T47D (cell line): ENCODE results near the gene YTHDC1.

ENCODE experiments used
- DNase-seq, 2 experiments: peaks; one replicate each; pipeline versions ENCODE4 v3.0.0 to v3.0.0-alpha.2; 2011 to 2012; ENCODE audit warnings: low read depth in 1 of 2, low spot score in 1 of 2
- JUND ChIP-seq: IDR thresholded peaks from 2 replicates; pipeline ENCODE4 v1.6.1; 2012; ENCODE audit warnings: low read depth
- in situ Hi-C: cut with HindIII; loops from 2 replicates; pipeline ENCODE4 v1.10.0; 2016; ENCODE audit warnings: low sequenced_read_pairs, low pct_unique_long_range_greater_than_20kb

The YTHDC1 gene

GRCh38 chr4:68347845-68348244 lies 2.0 kb downstream of the YTHDC1 start:
- DNase-seq: no peak
- no peak for TF ChIP-seq JUND
- in situ Hi-C loops: no loop called here

- no peak for TF ChIP-seq JUND
- DNase-seq: peak in 1 of 2 experiments; percentile 52
- in situ Hi-C loops: no loop called here
Measured at GRCh38 chr4:68346461-68346860, 3.4 kb downstream of the YTHDC1 start.

DNA sequence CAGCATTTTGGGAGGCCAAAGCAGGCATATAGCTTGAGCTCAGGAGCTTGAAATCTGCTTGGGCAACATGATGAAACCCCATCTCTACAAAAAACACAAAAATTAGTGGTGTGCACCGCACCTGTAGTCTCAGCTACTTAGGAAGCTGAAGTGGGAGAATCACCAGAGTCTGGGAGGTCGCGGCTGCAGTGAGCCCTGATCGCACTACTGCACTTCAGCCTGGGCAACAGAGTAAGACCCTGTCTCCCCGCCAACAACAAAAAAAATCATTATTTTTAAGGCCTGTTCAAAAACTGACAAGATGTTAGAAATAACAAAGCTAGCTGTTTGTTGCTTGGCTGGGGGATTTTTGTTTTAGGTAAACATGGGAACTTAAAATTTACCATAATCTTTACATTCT lies 5.1 kb downstream of the YTHDC1 start:
- no peak for DNase-seq
- TF ChIP-seq JUND: no peak
- in situ Hi-C loops: no loop called here

- in situ Hi-C loops: no loop called here
- TF ChIP-seq JUND: no peak
- DNase-seq: no peak
Measured at GRCh38 chr4:68344049-68344448, 5.8 kb downstream of the YTHDC1 start.

DNA sequence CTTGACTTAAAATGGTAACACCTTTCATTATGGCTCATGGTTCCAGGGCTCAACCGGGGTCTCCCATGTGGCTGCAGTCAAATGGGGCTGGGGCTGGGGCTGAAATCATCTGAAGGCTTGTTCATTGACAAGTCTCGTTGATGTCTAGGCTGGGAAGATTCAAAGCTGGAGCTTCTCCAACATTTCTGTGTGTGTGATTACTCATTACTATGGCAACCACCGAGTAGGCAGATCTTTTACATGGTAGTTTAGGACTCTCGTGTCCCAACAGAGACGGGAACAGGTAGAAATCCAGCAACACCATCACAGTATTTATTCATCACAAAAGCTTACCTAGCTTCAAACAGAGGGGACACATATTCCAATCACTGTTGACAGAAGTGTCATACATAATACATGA lies 7.8 kb downstream of the YTHDC1 start:
- in situ Hi-C loops: no loop called here
- no peak for DNase-seq
- no peak for TF ChIP-seq JUND

- no peak for DNase-seq
- no peak for TF ChIP-seq JUND
- in situ Hi-C loops: no loop called here
Measured at GRCh38 chr4:68338625-68339024, 11.3 kb downstream of the YTHDC1 start.

DNA sequence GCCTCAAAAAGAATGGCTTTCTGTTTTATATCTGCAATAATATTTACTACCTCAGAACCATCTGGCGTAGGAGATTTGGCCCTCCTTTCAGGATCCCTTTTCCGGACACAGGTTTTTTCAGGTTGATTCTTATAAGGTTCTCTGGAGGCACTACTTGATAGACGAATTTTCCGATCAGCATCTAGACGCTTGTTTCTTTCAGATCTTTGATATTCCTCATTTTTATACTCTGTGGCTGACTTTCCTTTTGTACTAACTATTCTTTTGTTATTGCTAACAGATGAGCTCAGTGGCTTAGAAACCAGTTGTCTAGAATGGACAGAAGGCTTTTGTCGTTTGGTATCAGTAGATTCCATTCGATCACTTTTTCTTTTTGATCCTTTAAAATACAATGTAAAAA lies 12.4 kb downstream of the YTHDC1 start:
- DNase-seq: no peak
- in situ Hi-C loops: no loop called here
- TF ChIP-seq JUND: no peak

- no peak for TF ChIP-seq JUND
- in situ Hi-C loops: no loop called here
- no peak for DNase-seq
Measured at GRCh38 chr4:68337004-68337403, 12.9 kb downstream of the YTHDC1 start.

DNA sequence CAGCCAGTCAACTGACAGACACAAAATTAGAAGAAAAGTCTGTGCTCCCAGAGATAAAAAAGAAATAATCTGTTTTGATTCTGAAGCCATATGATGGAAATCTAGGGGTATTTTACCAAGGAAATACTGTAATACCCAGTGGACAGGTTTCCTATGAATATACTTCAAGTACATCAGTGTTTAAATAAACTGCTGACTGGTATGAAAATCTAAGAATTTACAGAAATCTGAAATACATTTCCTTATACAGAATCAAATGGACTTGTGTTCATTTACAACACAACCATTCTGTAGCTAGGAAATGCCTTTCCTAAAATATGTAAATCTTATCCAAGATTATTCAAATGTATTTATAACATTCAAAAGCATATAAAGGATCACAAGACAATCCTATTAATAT lies 13.4 kb downstream of the YTHDC1 start:
- in situ Hi-C loops: no loop called here
- no peak for DNase-seq
- TF ChIP-seq JUND: no peak

DNA sequence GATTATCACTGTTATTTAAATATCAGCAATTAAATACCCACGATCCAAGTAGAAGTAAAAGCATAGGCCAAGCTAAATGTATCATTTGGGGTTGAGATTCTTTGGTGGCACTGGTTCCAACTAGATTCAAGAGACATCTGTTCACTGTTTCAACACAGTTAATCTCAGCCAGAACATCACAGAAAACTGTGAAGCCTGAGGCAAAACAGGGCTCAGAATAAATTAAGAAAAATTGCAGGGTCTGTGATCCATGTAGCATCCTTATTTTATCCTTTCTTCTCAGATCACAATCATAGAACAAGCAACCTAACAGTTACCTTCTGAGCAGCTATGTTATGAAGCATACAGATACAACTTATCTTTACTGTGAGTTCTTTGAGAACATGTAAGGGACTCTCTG lies 23.7 kb downstream of the YTHDC1 start:
- in situ Hi-C loops: no loop called here
- no peak for TF ChIP-seq JUND
- DNase-seq: no peak

DNA sequence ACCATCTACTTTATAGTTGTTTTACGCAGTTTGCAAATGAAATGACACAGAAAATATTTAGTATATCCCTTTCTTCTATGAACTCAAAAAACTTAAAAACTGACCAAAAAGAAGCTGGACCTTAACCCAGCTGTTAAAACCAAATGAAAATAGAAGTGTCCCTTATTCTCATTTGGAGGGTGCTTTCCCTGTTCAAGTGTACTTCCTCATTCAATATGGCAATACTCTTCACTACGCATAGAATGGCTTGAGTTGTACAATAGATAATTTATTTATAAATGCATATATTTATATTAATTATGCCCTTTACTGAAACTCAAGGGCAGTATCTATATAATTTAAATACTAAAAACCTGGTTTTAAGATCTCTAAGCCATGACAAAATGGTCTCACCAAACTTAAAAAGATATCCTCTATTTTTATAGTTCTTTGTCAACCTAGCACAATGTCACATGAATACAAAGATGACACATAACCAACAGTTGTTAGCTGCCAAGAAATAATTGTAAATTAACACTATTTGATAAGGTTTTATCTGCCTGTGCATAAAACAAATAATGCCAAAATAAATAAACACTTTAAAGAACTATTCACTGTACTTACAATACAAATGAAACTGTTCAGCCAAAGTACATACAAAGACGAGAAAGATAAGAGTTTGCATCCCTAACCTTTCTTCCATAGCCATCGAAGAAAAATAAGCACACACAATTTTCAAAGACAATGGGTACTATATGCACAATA lies 25.2 kb downstream of the YTHDC1 start:
- TF ChIP-seq JUND: no peak
- in situ Hi-C loops: no loop called here
- no peak for DNase-seq

DNA sequence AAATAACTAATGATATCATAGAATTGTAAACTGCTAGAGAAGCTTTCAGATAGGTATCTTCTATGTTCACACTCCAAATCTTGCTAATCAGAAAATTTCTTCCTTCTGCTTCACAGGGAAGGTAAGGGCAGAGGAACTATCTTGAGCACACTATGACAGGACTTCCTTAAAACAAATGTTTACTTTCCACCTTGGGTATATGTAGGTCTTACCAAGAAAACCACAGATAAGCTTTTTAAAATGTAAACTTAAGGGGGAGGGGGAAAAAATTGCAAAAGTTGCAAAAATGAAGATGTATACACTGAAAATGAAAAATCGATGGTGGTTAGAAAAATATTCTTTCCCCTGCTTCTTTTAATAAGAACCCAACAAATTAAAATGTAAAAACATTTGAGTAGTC lies 30.9 kb downstream of the YTHDC1 start:
- no peak for DNase-seq
- no peak for TF ChIP-seq JUND
- in situ Hi-C loops: no loop called here

DNA sequence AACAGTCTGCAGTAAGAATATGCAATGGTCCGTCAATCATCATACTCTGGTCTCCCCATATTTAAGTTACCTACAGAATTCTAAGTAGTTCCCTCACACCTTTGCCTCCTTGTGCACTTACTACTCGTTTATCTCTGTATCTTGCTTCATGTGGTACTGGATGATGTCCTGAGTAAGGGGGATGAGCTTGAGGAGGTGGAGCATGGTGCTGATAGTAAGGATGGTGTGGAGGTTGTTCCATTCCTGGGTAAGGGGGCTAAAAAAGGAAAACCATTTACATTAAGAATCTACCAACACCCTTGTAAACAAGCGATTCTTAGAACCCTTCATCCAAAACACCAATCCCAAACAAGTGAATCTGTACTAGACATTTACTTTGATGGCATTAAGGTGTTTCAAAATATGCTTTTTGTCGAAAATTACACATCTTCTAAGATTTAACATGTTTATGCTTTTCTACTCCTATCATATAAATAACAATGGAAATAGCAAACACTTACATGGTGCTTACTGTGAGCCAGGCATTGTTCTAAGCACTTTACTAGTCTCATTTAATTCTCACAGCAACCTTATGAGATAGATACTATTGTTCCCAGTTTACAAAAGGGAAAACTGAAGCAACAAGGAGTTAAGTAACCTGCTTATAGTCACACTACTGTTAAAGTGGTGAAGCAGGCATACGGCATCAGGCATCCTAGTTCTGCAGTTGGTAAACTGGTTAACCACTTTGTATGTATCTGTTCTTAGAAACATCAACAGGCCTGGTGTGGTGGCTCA lies 33.5 kb downstream of the YTHDC1 start:
- no peak for TF ChIP-seq JUND
- in situ Hi-C loops: no loop called here
- no peak for DNase-seq
